Measurements from ENCODE around the gene LARP4B. TPM values are rescaled to one million over a fixed set of nuclear protein-coding genes. Genes with fewer than 3 reads are reported as not detected.
A peak's percentile ranks its signal among the peaks of the same experiment; 100 is the strongest.
"Not testable (repeated sequence)": the region's sequence is repeated elsewhere in the genome, so short reads cannot be mapped to it uniquely, and the experiment has no call there.

LARP4B gene
- total RNA-seq, 3 donors from 2014 or later = 97.5 to 155 (median 116) TPM

DNA sequence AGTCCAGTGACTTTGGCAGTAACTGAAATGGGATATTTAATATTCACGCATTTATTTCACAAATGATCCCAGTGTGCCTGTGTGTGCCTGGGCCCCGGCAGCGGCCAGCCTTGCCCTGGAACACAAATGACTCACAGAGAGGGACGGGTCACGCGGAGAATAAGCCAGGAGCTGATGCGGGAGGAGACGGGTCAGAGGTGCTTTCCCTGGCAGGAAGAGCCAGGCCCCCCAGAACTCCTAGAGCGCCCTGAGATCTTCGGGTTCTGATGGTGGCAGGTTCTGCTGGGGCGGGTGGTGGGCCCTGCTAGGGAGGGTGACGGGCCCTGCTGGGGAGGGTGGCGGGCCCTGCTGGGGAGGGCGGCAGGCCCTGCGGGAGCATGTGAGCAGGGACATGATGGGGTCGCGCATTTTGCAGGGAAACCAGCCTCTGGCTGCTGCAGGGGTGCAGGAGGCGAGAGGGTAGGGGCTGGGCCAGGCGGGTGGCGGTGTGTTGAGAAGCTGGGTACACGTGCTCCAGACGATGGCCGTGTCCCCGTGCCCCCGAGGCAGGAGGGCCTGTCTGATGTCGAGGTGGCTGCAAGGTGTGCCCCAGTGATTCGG is 157.8 kb downstream of the LARP4B start:
- Histone ChIP-seq H3K9me3 (no peaks in the 10 kb centered on the region), H3K36me3 (ENCODE audit: low read depth) (no peaks in the 10 kb centered on the region), H3K4me1 (ENCODE audit: low read depth) (no peaks in the 10 kb centered on the region), H3K4me3 (no peak overlapping the region)
- DNase-seq (no peak), ATAC-seq (no peak)
- intact Hi-C loops (cut with DNase I, micrococcal nuclease) = no loop called here
- TF ChIP-seq, protein P1, sequence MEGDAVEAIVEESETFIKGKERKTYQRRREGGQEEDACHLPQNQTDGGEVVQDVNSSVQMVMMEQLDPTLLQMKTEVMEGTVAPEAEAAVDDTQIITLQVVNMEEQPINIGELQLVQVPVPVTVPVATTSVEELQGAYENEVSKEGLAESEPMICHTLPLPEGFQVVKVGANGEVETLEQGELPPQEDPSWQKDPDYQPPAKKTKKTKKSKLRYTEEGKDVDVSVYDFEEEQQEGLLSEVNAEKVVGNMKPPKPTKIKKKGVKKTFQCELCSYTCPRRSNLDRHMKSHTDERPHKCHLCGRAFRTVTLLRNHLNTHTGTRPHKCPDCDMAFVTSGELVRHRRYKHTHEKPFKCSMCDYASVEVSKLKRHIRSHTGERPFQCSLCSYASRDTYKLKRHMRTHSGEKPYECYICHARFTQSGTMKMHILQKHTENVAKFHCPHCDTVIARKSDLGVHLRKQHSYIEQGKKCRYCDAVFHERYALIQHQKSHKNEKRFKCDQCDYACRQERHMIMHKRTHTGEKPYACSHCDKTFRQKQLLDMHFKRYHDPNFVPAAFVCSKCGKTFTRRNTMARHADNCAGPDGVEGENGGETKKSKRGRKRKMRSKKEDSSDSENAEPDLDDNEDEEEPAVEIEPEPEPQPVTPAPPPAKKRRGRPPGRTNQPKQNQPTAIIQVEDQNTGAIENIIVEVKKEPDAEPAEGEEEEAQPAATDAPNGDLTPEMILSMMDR (IDR thresholded peaks at IDR 0.05) = no peak

DNA sequence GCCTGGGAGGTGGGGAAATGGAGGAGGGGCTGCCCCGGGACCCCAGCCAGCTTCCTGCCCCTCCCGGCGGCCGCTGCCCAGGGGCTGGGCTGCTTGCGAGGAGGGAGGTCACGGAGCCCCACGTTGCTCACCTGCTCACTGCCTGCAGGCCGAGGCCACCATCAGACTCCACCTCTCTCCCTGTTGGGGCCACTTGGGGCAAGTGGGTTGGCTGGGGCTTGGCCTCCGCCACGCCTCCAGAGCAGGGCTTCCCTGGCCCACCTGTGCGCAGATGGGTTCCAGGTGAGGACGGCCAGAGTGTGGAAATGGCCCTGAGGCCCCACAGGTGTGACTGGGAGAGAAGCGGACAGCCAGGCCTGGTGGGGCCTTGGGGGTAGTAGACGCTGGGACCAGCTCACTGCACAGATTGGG is 159.3 kb downstream of the LARP4B start:
- intact Hi-C loops (cut with DNase I, micrococcal nuclease) = no loop called here
- peak in 1 of 3 donors; percentile 11 for DNase-seq
- Histone ChIP-seq H3K9me3 (no peaks in the 10 kb centered on the region), H3K36me3 (ENCODE audit: low read depth) (no peaks in the 10 kb centered on the region), H3K4me3 (no peak overlapping the region), H3K4me1 (ENCODE audit: low read depth) (no peaks in the 10 kb centered on the region)
- ATAC-seq = no peak
- TF ChIP-seq, protein P1 (IDR thresholded peaks at IDR 0.05) = no peak

DNA sequence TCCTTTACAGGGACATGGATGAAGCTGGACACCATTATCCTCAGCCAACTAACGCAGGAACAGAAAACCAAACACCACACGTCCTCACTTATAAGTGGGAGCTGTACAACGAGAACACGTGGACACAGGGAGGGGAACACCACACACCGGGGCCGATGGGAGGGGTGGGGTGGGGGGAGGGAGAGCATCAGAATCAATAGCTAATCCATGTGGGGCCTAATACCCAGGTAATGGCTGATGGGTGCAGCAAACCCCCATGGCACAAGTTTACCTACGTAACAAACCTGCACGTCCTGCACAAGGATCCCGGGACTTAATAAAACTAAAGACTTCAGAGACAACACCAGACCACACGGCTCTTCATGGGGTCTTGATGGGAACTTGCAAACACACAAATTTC is 159.9 kb downstream of the LARP4B start:
- Histone ChIP-seq H3K4me1 (ENCODE audit: low read depth) (no peaks in the 10 kb centered on the region), H3K36me3 (ENCODE audit: low read depth) (no peaks in the 10 kb centered on the region), H3K9me3 (no peaks in the 10 kb centered on the region), H3K4me3 (no peak overlapping the region)
- DNase-seq (no peak), ATAC-seq (no peak)
- TF ChIP-seq, protein P1 (IDR thresholded peaks at IDR 0.05) = no peak
- intact Hi-C loops (cut with DNase I, micrococcal nuclease) = no loop called here

DNA sequence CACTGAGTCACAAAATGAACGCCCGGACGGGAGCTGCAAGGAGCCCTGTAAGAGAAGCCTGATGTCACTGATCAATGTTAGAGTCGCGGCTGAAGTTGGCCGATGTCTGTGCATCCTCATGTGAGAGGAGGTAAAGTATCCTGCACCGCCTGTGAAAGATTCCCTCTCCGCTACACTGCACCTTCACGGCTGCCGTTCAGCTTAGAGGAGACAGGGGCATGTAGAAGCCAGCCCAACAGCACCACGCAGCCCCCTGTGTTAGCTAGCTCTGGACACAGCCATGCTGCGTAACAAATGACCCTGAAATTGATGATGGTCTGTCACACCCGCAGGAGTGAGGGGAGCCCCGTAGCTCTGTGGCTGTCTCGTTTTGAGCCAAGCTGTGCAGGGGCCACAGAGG is 160.5 kb downstream of the LARP4B start:
- Histone ChIP-seq H3K4me1 (ENCODE audit: low read depth) (no peaks in the 10 kb centered on the region), H3K9me3 (no peaks in the 10 kb centered on the region), H3K36me3 (ENCODE audit: low read depth) (no peaks in the 10 kb centered on the region), H3K4me3 (no peak overlapping the region)
- ATAC-seq = no peak
- no peak for DNase-seq
- intact Hi-C loops (cut with DNase I, micrococcal nuclease) = no loop called here
- TF ChIP-seq, protein P1 (IDR thresholded peaks at IDR 0.05) = no peak

DNA sequence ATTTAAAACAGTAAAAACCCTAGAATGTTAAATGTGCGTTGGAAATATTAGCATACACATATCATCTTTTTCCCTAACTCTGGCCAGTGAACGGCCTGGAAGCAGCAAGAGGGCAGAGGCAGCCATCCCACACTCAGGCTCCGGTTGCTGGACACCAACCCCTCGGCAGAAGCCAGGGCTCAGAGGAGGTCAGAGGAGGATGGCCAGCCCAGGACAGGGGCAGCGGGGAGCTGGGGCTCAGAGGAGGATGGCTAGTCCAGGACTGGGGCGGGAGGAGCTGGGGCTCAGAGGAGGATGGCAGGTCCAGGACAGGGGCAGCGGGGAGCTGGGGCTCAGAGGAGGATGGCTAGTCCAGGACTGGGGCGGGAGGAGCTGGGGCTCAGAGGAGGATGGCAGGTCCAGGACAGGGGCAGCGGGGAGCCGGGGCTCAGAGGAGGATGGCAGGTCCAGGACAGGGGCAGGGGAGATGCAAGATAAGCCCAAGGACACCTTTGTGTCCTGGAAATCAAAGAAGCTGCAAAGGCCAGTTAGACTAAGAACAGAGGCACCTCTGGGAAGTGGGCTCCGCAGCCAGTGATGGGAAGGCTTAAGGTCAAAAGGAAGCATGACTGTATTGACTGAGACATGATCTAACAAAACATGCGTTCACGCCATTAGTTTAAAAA is 161.3 kb downstream of the LARP4B start:
- intact Hi-C loops (cut with DNase I, micrococcal nuclease); DNase-seq; H3K4me3 ChIP-seq; H3K4me1 ChIP-seq (ENCODE audit: low read depth); ATAC-seq; H3K36me3 ChIP-seq (ENCODE audit: low read depth); H3K9me3 ChIP-seq: not testable (repeated sequence)

DNA sequence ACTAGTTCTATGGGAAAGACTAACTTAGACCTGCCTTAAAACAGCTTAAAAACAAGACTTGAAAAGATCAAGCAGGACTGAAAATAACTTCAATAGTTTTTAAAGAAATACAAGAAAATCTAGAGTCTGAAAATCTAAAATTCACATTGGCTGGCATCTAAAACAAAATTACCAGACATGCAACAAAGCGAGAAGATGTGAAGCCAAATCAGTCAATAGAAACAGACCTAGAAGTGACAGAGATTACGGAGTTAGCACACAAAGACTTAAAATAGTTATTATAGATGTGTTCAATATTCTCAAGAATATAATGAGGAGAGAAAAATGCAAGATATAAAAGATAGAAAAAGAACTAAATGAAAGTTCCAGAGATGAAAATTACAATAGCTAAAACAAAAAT is 163.7 kb downstream of the LARP4B start:
- no peaks in the 10 kb centered on the region for H3K9me3 ChIP-seq
- ATAC-seq (no peak), DNase-seq (no peak)
- TF ChIP-seq, protein P1 (IDR thresholded peaks at IDR 0.05) = no peak
- intact Hi-C loops (cut with DNase I, micrococcal nuclease) = no loop called here
- no peaks in the 10 kb centered on the region for H3K36me3 ChIP-seq (ENCODE audit: low read depth)
- no peaks in the 10 kb centered on the region for H3K4me1 ChIP-seq (ENCODE audit: low read depth)
- no peak overlapping the region for H3K4me3 ChIP-seq
